Measurements from ENCODE around the gene UNC13D.

GRCh38 chr17:75864448-75864871 lies 20.3 kb upstream of the UNC13D start:
- TF ChIP-seq, protein P1, sequence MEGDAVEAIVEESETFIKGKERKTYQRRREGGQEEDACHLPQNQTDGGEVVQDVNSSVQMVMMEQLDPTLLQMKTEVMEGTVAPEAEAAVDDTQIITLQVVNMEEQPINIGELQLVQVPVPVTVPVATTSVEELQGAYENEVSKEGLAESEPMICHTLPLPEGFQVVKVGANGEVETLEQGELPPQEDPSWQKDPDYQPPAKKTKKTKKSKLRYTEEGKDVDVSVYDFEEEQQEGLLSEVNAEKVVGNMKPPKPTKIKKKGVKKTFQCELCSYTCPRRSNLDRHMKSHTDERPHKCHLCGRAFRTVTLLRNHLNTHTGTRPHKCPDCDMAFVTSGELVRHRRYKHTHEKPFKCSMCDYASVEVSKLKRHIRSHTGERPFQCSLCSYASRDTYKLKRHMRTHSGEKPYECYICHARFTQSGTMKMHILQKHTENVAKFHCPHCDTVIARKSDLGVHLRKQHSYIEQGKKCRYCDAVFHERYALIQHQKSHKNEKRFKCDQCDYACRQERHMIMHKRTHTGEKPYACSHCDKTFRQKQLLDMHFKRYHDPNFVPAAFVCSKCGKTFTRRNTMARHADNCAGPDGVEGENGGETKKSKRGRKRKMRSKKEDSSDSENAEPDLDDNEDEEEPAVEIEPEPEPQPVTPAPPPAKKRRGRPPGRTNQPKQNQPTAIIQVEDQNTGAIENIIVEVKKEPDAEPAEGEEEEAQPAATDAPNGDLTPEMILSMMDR (IDR thresholded peaks at IDR 0.05), result peak in 1 of 3 donors; percentile 13
- TF ChIP-seq POLR2AphosphoS5 (IDR thresholded peaks at IDR 0.05), result no peak
